Transverse colon (tissue), 4 donors: ENCODE results near the gene MCF2L2. TPM values are rescaled to one million over a fixed set of nuclear protein-coding genes. Genes with fewer than 3 reads are reported as not detected.

Experiments
- DNase-seq: peaks from one replicate; pipeline ENCODE4 v3.0.0-alpha.2; 2019
- H3K27ac ChIP-seq, 4 donors: fragments of 200-600 bp; sonication (generic); 2 replicates each; pipeline ENCODE4 v1.5.1; 2016 to 2018; ENCODE audit warnings: inconsistent platforms in 4 of 4
- H3K27me3 ChIP-seq: fragments of 200-600 bp; sonication (generic); 2 replicates; pipeline ENCODE4 v1.5.1; 2017; ENCODE audit warnings: inconsistent platforms
- H3K36me3 ChIP-seq, 4 donors: fragments of 200-600 bp; sonication (generic); 2 replicates each; pipeline ENCODE4 v1.5.1; 2017 to 2019; ENCODE audit warnings: inconsistent platforms in 4 of 4
- H3K4me1 ChIP-seq, 4 donors: fragments of 200-600 bp; sonication (generic); 2 replicates each; pipeline ENCODE4 v1.5.1; 2017 to 2020; ENCODE audit warnings: inconsistent platforms in 4 of 4
- H3K4me3 ChIP-seq, 4 donors: fragments of 200-600 bp; sonication (generic); 1 replicate in 1 of 4; 2 replicates in 3 of 4; pipeline versions ENCODE4 v1.5.1 to v1.6.1; 2017 to 2019; ENCODE audit warnings: inconsistent platforms in 4 of 4
- H3K9me3 ChIP-seq, 2 donors: fragments of 200-600 bp; sonication (generic); 2 replicates each; pipeline ENCODE4 v1.5.1; 2017 to 2019; ENCODE audit warnings: inconsistent platforms in 2 of 2
- CTCF ChIP-seq, 5 experiments: fragments of 200-600 bp in 3 of 5; fragments of 450-650 bp in 2 of 5; sonication (generic) in 3 of 5; IDR thresholded peaks; 1 replicate in 2 of 5; 2 replicates in 3 of 5; pipeline ENCODE4 v1.5.1; 2016 to 2017; ENCODE audit warnings: antibody characterized with exemption in 5 of 5, inconsistent platforms in 3 of 5, mild to moderate bottlenecking in 2 of 5, moderate library complexity in 1 of 5
- EP300 ChIP-seq: sonication (generic); formaldehyde crosslinking; IDR thresholded peaks from one replicate; pipeline ENCODE4 v1.6.1; 2017; ENCODE audit warnings: antibody characterized with exemption, low read depth
- POLR2A ChIP-seq: fragments of 450-650 bp; IDR thresholded peaks from one replicate; pipeline ENCODE4 v1.6.1; 2016; ENCODE audit warnings: antibody characterized with exemption, mild to moderate bottlenecking, moderate library complexity
- POLR2AphosphoS5 ChIP-seq, 3 donors: sonication (generic); formaldehyde crosslinking; IDR thresholded peaks; one replicate each; pipeline ENCODE4 v1.6.1; 2016; ENCODE audit warnings: antibody characterized with exemption in 3 of 3
- WGBS, 2 donors: methylation state at CpG; one replicate each; pipeline ENCODE4 v1.1.5; 2018; ENCODE audit warnings: low coverage in 1 of 2; 5-methylcytosine and 5-hydroxymethylcytosine counted together
- in situ Hi-C, 4 donors: fragments of 200-750 bp; cut with MboI; loops; one replicate each; pipeline versions ENCODE4 v1.15.0 to v1.15.1; 2017; ENCODE audit warnings: low sequenced_read_pairs in 3 of 4, low pct_ligation_motif_present in 1 of 4, low pct_unique_long_range_greater_than_20kb in 1 of 4
- intact Hi-C: fragments of 100-400 bp; cut with DNase I; formaldehyde crosslinking; loops from one replicate; pipeline ENCODE4 v1.15.1; 2023; ENCODE audit warnings: low total_unique reads
- total RNA-seq, 4 donors: library from RNA; depleted of rRNA; stranded (reverse); fragments of >200 nt; gene quantifications; one replicate each; pipeline ENCODE4 v1.1.0, GENCODE V29; 2016

The MCF2L2 gene
- total RNA-seq, 4 donors from 2014 or later: 0.20 to 3.7 (median 2.0) TPM

GRCh38 chr3:183437061-183437460, 8.6 kb upstream of the MCF2L2 start:
- Histone ChIP-seq H3K4me3 (no peak overlapping the region), H3K36me3 (no peaks in the 10 kb centered on the region), H3K27ac (no peak overlapping the region), H3K27me3 (peaks cover 9% of the 10 kb centered on the region), H3K9me3 (no peaks in the 10 kb centered on the region), H3K4me1 (no peaks in the 10 kb centered on the region)
- TF ChIP-seq POLR2AphosphoS5 (IDR thresholded peaks at IDR 0.05) (no peak), EP300 (no peak), CTCF (IDR thresholded peaks at IDR 0.05) (no peak), POLR2A (no peak)
- intact Hi-C loops (no loop called here), in situ Hi-C loops (no loop called here)
- DNase-seq: no peak
- WGBS, 2 donors: 56% methylated on average over 1 of the region's 1 CpG; no CpG with 5 or more reads in 1 of the 2 donors

- H3K4me1 ChIP-seq: no peaks in the 10 kb centered on the region
- TF ChIP-seq EP300: no peak
- intact Hi-C loops (no loop called here), in situ Hi-C loops (no loop called here)
- WGBS, 2 donors: 61% methylated on average over 1 of the region's 1 CpG; no CpG with 5 or more reads in 1 of the 2 donors
- H3K9me3 ChIP-seq: no peaks in the 10 kb centered on the region
- H3K27me3 ChIP-seq: peaks cover 23% of the 10 kb centered on the region
- H3K27ac ChIP-seq: no peak overlapping the region
- H3K4me3 ChIP-seq: no peak overlapping the region
- no peaks in the 10 kb centered on the region for H3K36me3 ChIP-seq
- DNase-seq: no peak
Measured at GRCh38 chr3:183435661-183436060, 7.2 kb upstream of the MCF2L2 start.

- intact Hi-C loops (no loop called here), in situ Hi-C loops (no loop called here)
- Histone ChIP-seq H3K27me3 (peaks cover 29% of the 10 kb centered on the region), H3K27ac (no peak overlapping the region), H3K4me1 (no peaks in the 10 kb centered on the region), H3K36me3 (no peaks in the 10 kb centered on the region), H3K4me3 (no peak overlapping the region), H3K9me3 (no peaks in the 10 kb centered on the region)
- no peak for TF ChIP-seq POLR2A
- TF ChIP-seq EP300: no peak
- no peak for TF ChIP-seq POLR2AphosphoS5 (IDR thresholded peaks at IDR 0.05)
- TF ChIP-seq CTCF (IDR thresholded peaks at IDR 0.05): no peak
- no peak for DNase-seq
- WGBS, 2 donors: 91 to 94% methylated on average over 1 to 2 of the region's 2 CpGs
Measured at GRCh38 chr3:183434992-183435391, 6.6 kb upstream of the MCF2L2 start.

- TF ChIP-seq POLR2A (no peak), POLR2AphosphoS5 (IDR thresholded peaks at IDR 0.05) (no peak), CTCF (IDR thresholded peaks at IDR 0.05) (no peak), EP300 (no peak)
- H3K9me3 ChIP-seq: no peaks in the 10 kb centered on the region
- WGBS, 2 donors: 27 to 55% methylated on average over 2 to 9 of the region's 9 CpGs
- peaks cover 33% of the 10 kb centered on the region for H3K27me3 ChIP-seq
- no peak overlapping the region for H3K27ac ChIP-seq
- intact Hi-C loops: no loop called here
- no peak overlapping the region for H3K4me3 ChIP-seq
- no peak for DNase-seq
- no peaks in the 10 kb centered on the region for H3K4me1 ChIP-seq
- H3K36me3 ChIP-seq: no peaks in the 10 kb centered on the region
- in situ Hi-C loops: no loop called here
Measured at GRCh38 chr3:183434503-183434902, 6.1 kb upstream of the MCF2L2 start.

- Histone ChIP-seq H3K27ac (no peak overlapping the region), H3K4me3 (no peak overlapping the region), H3K36me3 (no peaks in the 10 kb centered on the region), H3K27me3 (peaks cover 72% of the 10 kb centered on the region), H3K4me1 (peaks cover 0 to 19% (median 13%) of the 10 kb centered on the region in 4 donors), H3K9me3 (no peaks in the 10 kb centered on the region)
- intact Hi-C loops: no loop called here
- in situ Hi-C loops: no loop called here
- 57 to 75% methylated on average over 4 to 5 of the region's 5 CpGs for WGBS, 2 donors
- no peak for DNase-seq
- TF ChIP-seq POLR2A: no peak
- no peak for TF ChIP-seq EP300
- TF ChIP-seq CTCF (IDR thresholded peaks at IDR 0.05): no peak
- TF ChIP-seq POLR2AphosphoS5 (IDR thresholded peaks at IDR 0.05): no peak
Measured at GRCh38 chr3:183430325-183430957, 2.0 kb upstream of the MCF2L2 start.
